Right atrium auricular region (tissue), 2 donors: ENCODE data around the gene PRLH. TPM values are rescaled to one million over a fixed set of nuclear protein-coding genes. Genes with fewer than 3 reads are reported as not detected.

Experiments used
- DNase-seq: peaks from one replicate; pipeline ENCODE4 v3.0.0-alpha.2; 2019; ENCODE audit warnings: low spot score
- H3K27ac ChIP-seq, 2 donors: fragments of 200-600 bp; sonication (generic); 1 replicate in 1 of 2; 2 replicates in 1 of 2; pipeline ENCODE4 v1.5.1; 2016 to 2019
- H3K27me3 ChIP-seq, 2 donors: fragments of 200-600 bp; sonication (generic); one replicate each; pipeline versions ENCODE4 v1.5.1 to v1.6.0; 2017 to 2019
- H3K36me3 ChIP-seq: fragments of 200-600 bp; sonication (generic); one replicate; pipeline ENCODE4 v1.5.1; 2016
- H3K4me1 ChIP-seq, 2 donors: fragments of 200-600 bp; sonication (generic); one replicate each; pipeline versions ENCODE4 v1.5.1 to v1.6.0; 2017 to 2019
- H3K4me3 ChIP-seq, 2 donors: fragments of 200-600 bp; sonication (generic); 1 replicate in 1 of 2; 2 replicates in 1 of 2; pipeline ENCODE4 v1.5.1; 2017 to 2019; ENCODE audit warnings: mild to moderate bottlenecking in 1 of 2, moderate library complexity in 1 of 2
- H3K9me3 ChIP-seq, 2 donors: fragments of 200-600 bp; sonication (generic); one replicate each; pipeline ENCODE4 v1.5.1; 2019
- CTCF ChIP-seq, 2 donors: fragments of 200-600 bp; sonication (generic); IDR thresholded peaks; one replicate each; pipeline ENCODE4 v1.5.1; 2019; ENCODE audit warnings: antibody characterized with exemption in 2 of 2
- total RNA-seq, 2 donors: library from RNA; depleted of rRNA; stranded (reverse); fragments of >200 nt; gene quantifications; one replicate each; pipeline ENCODE4 v1.1.0, GENCODE V29; 2016

Gene PRLH
- total RNA-seq, 2 donors from 2014 or later, result not detected

- H3K4me3 ChIP-seq, result no peak overlapping the region
- TF ChIP-seq CTCF (IDR thresholded peaks at IDR 0.05), result no peak
- DNase-seq, result no peak
Measured at GRCh38 chr2:237553948-237554347, 12.4 kb upstream of the PRLH start.

GRCh38 chr2:237555560-237555959 lies 10.8 kb upstream of the PRLH start:
- Histone ChIP-seq H3K9me3 (peaks cover 0 to 14% of the 10 kb centered on the region in 2 donors), H3K36me3 (peaks cover 4% of the 10 kb centered on the region), H3K4me1 (peaks cover 0 to 11% of the 10 kb centered on the region in 2 donors), H3K4me3 (no peak overlapping the region), H3K27me3 (no peaks in the 10 kb centered on the region), H3K27ac (no peak overlapping the region)
- no peak for TF ChIP-seq CTCF (IDR thresholded peaks at IDR 0.05)
- no peak for DNase-seq

More at GRCh38 chr2:237553948-237554347, 12.4 kb upstream of the PRLH start:
- H3K4me1 ChIP-seq, result peaks cover 0 to 4% of the 10 kb centered on the region in 2 donors
- no peak overlapping the region for H3K27ac ChIP-seq
- peaks cover 0 to 14% of the 10 kb centered on the region in 2 donors for H3K9me3 ChIP-seq
- H3K27me3 ChIP-seq, result no peaks in the 10 kb centered on the region
- H3K36me3 ChIP-seq, result peaks cover 4% of the 10 kb centered on the region

GRCh38 chr2:237556773-237557632 lies 9.4 kb upstream of the PRLH start:
- Histone ChIP-seq H3K9me3 (peaks cover 0 to 14% of the 10 kb centered on the region in 2 donors), H3K27me3 (no peaks in the 10 kb centered on the region), H3K4me3 (no peak overlapping the region), H3K4me1 (peaks cover 0 to 11% of the 10 kb centered on the region in 2 donors), H3K36me3 (peaks cover 4% of the 10 kb centered on the region), H3K27ac (no peak overlapping the region)
- DNase-seq, result no peak
- peak in 1 of 2 donors; percentile 27 for TF ChIP-seq CTCF (IDR thresholded peaks at IDR 0.05)

GRCh38 chr2:237557633-237558015 lies 8.8 kb upstream of the PRLH start:
- H3K36me3 ChIP-seq, result peaks cover 4% of the 10 kb centered on the region
- peaks cover 0 to 11% of the 10 kb centered on the region in 2 donors for H3K4me1 ChIP-seq
- no peak overlapping the region for H3K4me3 ChIP-seq
- H3K27ac ChIP-seq, result no peak overlapping the region
- peaks cover 0 to 14% of the 10 kb centered on the region in 2 donors for H3K9me3 ChIP-seq
- TF ChIP-seq CTCF (IDR thresholded peaks at IDR 0.05), result no peak
- DNase-seq, result no peak
- no peaks in the 10 kb centered on the region for H3K27me3 ChIP-seq

GRCh38 chr2:237558961-237559641 lies 7.3 kb upstream of the PRLH start:
- DNase-seq, result peak; percentile 91
- no peaks in the 10 kb centered on the region for H3K27me3 ChIP-seq
- peaks cover 0 to 11% of the 10 kb centered on the region in 2 donors for H3K4me1 ChIP-seq
- H3K4me3 ChIP-seq, result no peak overlapping the region
- peak overlapping the region in 1 of 2 donors; percentile 13 for H3K27ac ChIP-seq
- peaks cover 0 to 14% of the 10 kb centered on the region in 2 donors for H3K9me3 ChIP-seq
- H3K36me3 ChIP-seq, result peaks cover 4% of the 10 kb centered on the region
- no peak for TF ChIP-seq CTCF (IDR thresholded peaks at IDR 0.05)
